Fibroblast of lung (primary cell): ENCODE data around the gene IL16. TPM values are rescaled to one million over a fixed set of nuclear protein-coding genes. Genes with fewer than 3 reads are reported as not detected.

Experiments used
- DNase-seq, 2 donors: peaks; one replicate each; pipeline versions ENCODE4 v3.0.0 to v3.0.0-alpha.2; 2010; ENCODE audit warnings: low read depth in 2 of 2
- H2AFZ ChIP-seq: 2 replicates; pipeline ENCODE4 v1.5.1; 2012; ENCODE audit warnings: low read length, control low read depth, inconsistent platforms
- H3K27ac ChIP-seq: 2 replicates; pipeline ENCODE4 v1.5.1; 2011; ENCODE audit warnings: low read length, control low read depth; ENCODE audit not compliant: insufficient read depth
- H3K27me3 ChIP-seq: 2 replicates; pipeline ENCODE4 v1.5.1; 2011; ENCODE audit warnings: mild to moderate bottlenecking, low read length; ENCODE audit not compliant: control insufficient read depth, insufficient read depth
- H3K36me3 ChIP-seq: 2 replicates; pipeline ENCODE4 v1.5.1; 2011; ENCODE audit warnings: low read length; ENCODE audit not compliant: control insufficient read depth, insufficient read depth
- H3K4me1 ChIP-seq: 2 replicates; pipeline ENCODE4 v1.5.1; 2011; ENCODE audit warnings: low read length; ENCODE audit not compliant: control insufficient read depth, insufficient read depth; ENCODE audit errors: extremely low read depth
- H3K4me2 ChIP-seq: 2 replicates; pipeline ENCODE4 v1.5.1; 2011; ENCODE audit warnings: low read length, control low read depth; ENCODE audit not compliant: insufficient read depth; ENCODE audit errors: extremely low read depth
- H3K4me3 ChIP-seq, 4 experiments: fragments of 200-600 bp in 1 of 4; sonication (generic) in 1 of 4; replicated peaks in 1 of 4; 2 replicates each; pipeline ENCODE4 v1.5.1; 2011 to 2016; ENCODE audit warnings: low read length in 4 of 4, low read depth in 3 of 4, mild to moderate bottlenecking in 3 of 4, control low read depth in 2 of 4, inconsistent platforms in 1 of 4, mixed read lengths in 1 of 4; ENCODE audit not compliant: insufficient read depth in 1 of 4; ENCODE audit errors: control extremely low read depth in 1 of 4
- H3K79me2 ChIP-seq: 2 replicates; pipeline ENCODE4 v1.5.1; 2012; ENCODE audit warnings: mild to moderate bottlenecking, low read length, inconsistent platforms; ENCODE audit not compliant: control insufficient read depth, insufficient read depth
- H3K9ac ChIP-seq: 2 replicates; pipeline ENCODE4 v1.5.1; 2011; ENCODE audit warnings: mild to moderate bottlenecking, low read length, control low read depth; ENCODE audit not compliant: insufficient read depth
- H3K9me3 ChIP-seq: 2 replicates; pipeline ENCODE4 v1.5.1; 2012; ENCODE audit warnings: low read depth, low read length; ENCODE audit not compliant: control insufficient read depth, insufficient read depth
- H4K20me1 ChIP-seq: 2 replicates; pipeline ENCODE4 v1.5.1; 2011; ENCODE audit warnings: low read length; ENCODE audit not compliant: control insufficient read depth, insufficient read depth; ENCODE audit errors: extremely low read depth
- CTCF ChIP-seq, 2 donors: IDR thresholded peaks in 1 of 2; conservative IDR thresholded peaks in 1 of 2; 1 replicate in 1 of 2; 2 replicates in 1 of 2; pipeline ENCODE4 v1.5.1; 2011 to 2012; ENCODE audit warnings: low read length in 2 of 2, control low read depth in 1 of 2, inconsistent platforms in 1 of 2, low read depth in 1 of 2, mild to moderate bottlenecking in 1 of 2
- EZH2 ChIP-seq: IDR thresholded peaks from 2 replicates; pipeline ENCODE4 v1.5.1; 2012; ENCODE audit warnings: low read length, control low read depth, mild to moderate bottlenecking; ENCODE audit errors: missing control alignments
- polyA plus RNA-seq, 2 donors: library from polyadenylated mRNA; depleted of rRNA in 1 of 2; stranded (reverse) in 1 of 2; unstranded in 1 of 2; fragments of >200 nt; gene quantifications; 2 replicates each; pipeline ENCODE4 v1.2.1, GENCODE V29; 2011 to 2012; ENCODE audit warnings: missing spikeins in 1 of 2
- total RNA-seq: library from RNA; depleted of rRNA; stranded (reverse); fragments of >200 nt; gene quantifications from 2 replicates; pipeline ENCODE4 v1.2.1, GENCODE V29; 2014

IL16 gene
- total and polyA plus RNA-seq, 2 donors (not counting 1 experiment from before 2014, with no cell fraction given): 0.96 to 5.0 TPM

DNA sequence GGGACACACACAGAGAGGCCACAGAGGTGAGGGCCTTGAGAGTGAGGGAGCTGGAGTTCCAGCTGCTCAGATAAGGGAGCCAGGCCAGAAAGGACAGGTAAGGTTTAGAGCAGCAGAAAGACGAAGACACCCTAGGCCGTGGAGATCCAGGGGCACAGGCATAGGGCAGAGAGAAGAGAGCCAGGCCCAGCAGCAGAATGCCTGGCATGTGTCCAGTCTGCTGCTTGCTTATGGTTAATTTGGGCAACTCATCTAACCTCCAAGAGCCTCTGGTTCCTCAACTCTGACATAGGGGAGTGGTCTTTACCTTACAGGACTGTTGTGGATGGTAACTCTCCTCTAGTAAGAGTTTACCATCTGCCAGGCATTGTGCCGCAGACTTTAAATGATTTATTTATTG, 91.4 kb downstream of the IL16 start:
- Histone ChIP-seq H3K9ac (no peak overlapping the region), H3K4me2 (no peak overlapping the region), H3K27ac (no peak overlapping the region), H3K4me3 (no peak overlapping the region), H3K9me3 (no peaks in the 10 kb centered on the region), H3K79me2 (no peaks in the 10 kb centered on the region), H3K4me1 (no peaks in the 10 kb centered on the region), H2AFZ (no peak overlapping the region), H4K20me1 (no peaks in the 10 kb centered on the region), H3K27me3 (no peaks in the 10 kb centered on the region), H3K36me3 (no peaks in the 10 kb centered on the region)
- no peak for TF ChIP-seq EZH2
- no peak for TF ChIP-seq CTCF (conservative IDR thresholded peaks at IDR 0.05 in 1 of 2, IDR thresholded peaks at IDR 0.05 in 1 of 2; ENCODE audit: low read depth in 1 of 2, low read length in 2 of 2)
- DNase-seq: no peak

DNA sequence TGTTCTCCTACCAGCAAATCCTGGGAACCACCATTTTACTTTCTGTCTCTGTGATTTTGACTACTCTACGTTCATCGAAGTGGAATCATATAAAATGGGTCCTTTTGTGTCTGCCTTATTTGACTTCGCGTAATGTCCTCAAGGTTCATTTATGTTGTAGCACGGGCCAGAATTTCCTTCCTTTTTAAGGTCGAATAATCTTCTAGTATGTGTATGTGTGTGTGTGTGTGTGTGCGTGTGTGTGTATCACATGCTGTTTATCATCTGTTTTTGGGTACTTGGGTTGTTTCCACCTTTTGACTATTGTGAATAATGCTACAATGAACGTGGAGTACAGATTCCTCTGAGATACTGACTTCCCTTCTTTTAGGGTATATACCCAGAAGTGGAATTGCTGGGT, 91.9 kb downstream of the IL16 start:
- Histone ChIP-seq H2AFZ (no peak overlapping the region), H3K27ac (no peak overlapping the region), H3K4me1 (no peaks in the 10 kb centered on the region), H3K27me3 (no peaks in the 10 kb centered on the region), H3K79me2 (no peaks in the 10 kb centered on the region), H3K9ac (no peak overlapping the region), H3K9me3 (no peaks in the 10 kb centered on the region), H4K20me1 (no peaks in the 10 kb centered on the region), H3K4me3 (no peak overlapping the region), H3K36me3 (no peaks in the 10 kb centered on the region), H3K4me2 (no peak overlapping the region)
- DNase-seq: no peak
- TF ChIP-seq CTCF (conservative IDR thresholded peaks at IDR 0.05 in 1 of 2, IDR thresholded peaks at IDR 0.05 in 1 of 2; ENCODE audit: low read depth in 1 of 2, low read length in 2 of 2) (no peak), EZH2 (no peak)

- TF ChIP-seq CTCF (conservative IDR thresholded peaks at IDR 0.05 in 1 of 2, IDR thresholded peaks at IDR 0.05 in 1 of 2; ENCODE audit: low read depth in 1 of 2, low read length in 2 of 2): no peak
- TF ChIP-seq EZH2: no peak
- H3K4me1 ChIP-seq: no peaks in the 10 kb centered on the region
- H4K20me1 ChIP-seq: no peaks in the 10 kb centered on the region
- H3K27me3 ChIP-seq: no peaks in the 10 kb centered on the region
- H3K9ac ChIP-seq: no peak overlapping the region
- H3K27ac ChIP-seq: no peak overlapping the region
- DNase-seq: no peak
- no peaks in the 10 kb centered on the region for H3K36me3 ChIP-seq
- H3K4me2 ChIP-seq: no peak overlapping the region
- H2AFZ ChIP-seq: no peak overlapping the region
- no peak overlapping the region for H3K4me3 ChIP-seq
- no peaks in the 10 kb centered on the region for H3K9me3 ChIP-seq
- no peaks in the 10 kb centered on the region for H3K79me2 ChIP-seq
These were observed 93.2 kb downstream of the IL16 start for GRCh38 chr15:81289910-81290309.
